NOMO-1 treated with DMSO at 0.1 percent for 48 hours (cell line): Measurements from ENCODE around the gene PCDH19.
"Not testable (repeated sequence)": the region's sequence is repeated elsewhere in the genome, so short reads cannot be mapped to it uniquely, and the experiment has no call there.

Experiments
- DNase-seq: peaks from one replicate; lab custom pipeline; 2025; ENCODE audit not compliant: unreplicated experiment; lab: John Stamatoyannopoulos, UW

PCDH19 gene

GRCh38 chrX:100409610-100410590 is at the start of gene PCDH19:
PCDH19 (minus strand) TSS chrX:100410273; CDS start chrX:100408597, 1,676 bp downstream.
- DNase-seq, result no peak

- no peak for DNase-seq
Measured at GRCh38 chrX:100449696-100450608, 39.9 kb upstream of the PCDH19 start.

- no peak for DNase-seq
Measured at GRCh38 chrX:100447655-100448397, 37.8 kb upstream of the PCDH19 start.

GRCh38 chrX:100445593-100445992 is 35.5 kb upstream of the PCDH19 start:
- no peak for DNase-seq

GRCh38 chrX:100441321-100441720 is 31.2 kb upstream of the PCDH19 start:
- DNase-seq, result not testable (repeated sequence)

- no peak for DNase-seq
Measured at GRCh38 chrX:100440006-100440405, 29.9 kb upstream of the PCDH19 start.

GRCh38 chrX:100435726-100436125 is 25.7 kb upstream of the PCDH19 start:
- DNase-seq, result no peak

GRCh38 chrX:100424012-100424411 is 13.9 kb upstream of the PCDH19 start:
- DNase-seq, result no peak

- no peak for DNase-seq
Measured at GRCh38 chrX:100418556-100418955, 8.5 kb upstream of the PCDH19 start.

GRCh38 chrX:100417681-100418080 is 7.6 kb upstream of the PCDH19 start:
- no peak for DNase-seq

- DNase-seq, result peak; percentile 49
Measured at GRCh38 chrX:100413229-100413628, 3.2 kb upstream of the PCDH19 start.

GRCh38 chrX:100411802-100412715 is 2.0 kb upstream of the PCDH19 start:
- DNase-seq, result no peak

- DNase-seq, result no peak
Measured at GRCh38 chrX:100410901-100411801, 1.1 kb upstream of the PCDH19 start.

GRCh38 chrX:100408713-100409609 is 1.1 kb downstream of the PCDH19 start:
- no peak for DNase-seq

GRCh38 chrX:100407784-100408712 is 2.0 kb downstream of the PCDH19 start:
- no peak for DNase-seq

GRCh38 chrX:100407147-100407783 is 2.8 kb downstream of the PCDH19 start:
- no peak for DNase-seq
